HL-60/S4 treated with phorbol 12-myristate 13-acetate at 8.2 ng/mL for 4 days and 3 days (cell line): ENCODE measurements around the gene ATP13A3.
"Not testable (repeated sequence)": the region's sequence is repeated elsewhere in the genome, so short reads cannot be mapped to it uniquely, and the experiment has no call there.

ENCODE experiments used
- in situ Hi-C: fragments of 300-500 bp; cut with MboI; formaldehyde crosslinking; loops from 2 replicates; pipeline ENCODE4 v1.15.0; 2022; ENCODE audit warnings: low sequenced_read_pairs

The ATP13A3 gene

GRCh38 chr3:194486540-194487288 lies at the start of gene ATP13A3:
ATP13A3 (minus strand) TSS chr3:194487002; CDS start chr3:194462190, 24,812 bp downstream.
- in situ Hi-C loops = no loop called here

DNA sequence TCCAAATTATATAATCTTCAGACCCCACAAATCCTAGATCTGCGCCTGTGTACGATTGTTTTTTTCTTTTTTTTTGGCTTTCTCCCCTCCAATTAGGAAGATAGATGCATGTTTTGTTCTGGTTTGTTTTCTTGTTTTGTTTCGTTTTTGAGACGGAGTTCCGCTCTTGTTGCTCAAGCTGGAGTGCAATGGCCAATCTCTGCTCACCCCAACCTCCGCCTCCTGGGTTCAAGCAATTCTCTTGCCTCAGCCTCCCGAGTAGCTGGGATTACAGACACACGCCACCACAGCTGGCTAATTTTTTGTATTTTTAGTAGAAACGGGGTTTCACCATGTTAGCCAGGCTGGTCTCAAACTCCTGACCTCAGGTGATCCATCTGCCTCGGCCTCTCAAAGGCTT lies 48.4 kb upstream of the ATP13A3 start:
- in situ Hi-C loops = not testable (repeated sequence)

- in situ Hi-C loops = no loop called here
Observed at GRCh38 chr3:194534243-194534642, 47.4 kb upstream of the ATP13A3 start.

DNA sequence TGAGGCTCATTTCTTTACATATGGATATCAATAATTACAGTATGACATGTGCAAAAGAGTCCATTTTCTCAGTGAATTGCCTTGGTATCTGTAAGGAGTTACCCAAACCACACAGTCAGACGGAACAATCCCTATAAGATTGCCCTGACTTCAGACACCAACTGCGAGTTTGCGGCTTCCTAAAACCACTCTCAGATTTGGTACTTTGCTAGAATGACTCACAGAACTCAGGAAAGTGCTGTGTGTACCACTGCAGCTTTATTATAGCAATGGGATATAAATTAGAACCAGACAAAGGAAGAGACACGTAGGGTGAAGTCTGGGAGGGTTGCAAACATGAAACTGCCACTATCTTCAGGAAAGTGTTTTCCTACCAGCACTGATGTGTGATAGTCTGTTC lies 45.8 kb upstream of the ATP13A3 start:
- in situ Hi-C loops = no loop called here

DNA sequence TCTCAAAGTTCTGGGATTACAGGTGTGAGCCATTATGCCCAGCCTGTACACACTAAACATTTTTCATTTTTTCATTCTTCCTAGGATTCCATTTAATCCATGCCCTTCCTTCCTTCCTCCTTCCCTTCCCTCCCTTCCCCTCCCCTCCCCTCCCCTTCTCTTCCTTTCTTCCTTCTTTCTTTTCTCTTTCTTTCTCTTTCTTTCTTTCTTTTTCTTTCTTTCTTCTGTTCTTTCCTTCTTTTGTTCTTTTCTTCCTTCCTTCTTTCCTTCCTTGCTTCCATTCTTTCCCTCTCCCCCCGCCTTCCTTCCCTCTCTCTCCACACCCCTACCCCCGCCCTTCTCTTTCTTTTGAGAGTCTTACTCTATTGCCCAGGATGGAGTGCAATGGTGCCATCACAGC lies 40.9 kb upstream of the ATP13A3 start:
- in situ Hi-C loops = no loop called here

- in situ Hi-C loops = no loop called here
Observed at GRCh38 chr3:194526164-194526563, 39.4 kb upstream of the ATP13A3 start.

DNA sequence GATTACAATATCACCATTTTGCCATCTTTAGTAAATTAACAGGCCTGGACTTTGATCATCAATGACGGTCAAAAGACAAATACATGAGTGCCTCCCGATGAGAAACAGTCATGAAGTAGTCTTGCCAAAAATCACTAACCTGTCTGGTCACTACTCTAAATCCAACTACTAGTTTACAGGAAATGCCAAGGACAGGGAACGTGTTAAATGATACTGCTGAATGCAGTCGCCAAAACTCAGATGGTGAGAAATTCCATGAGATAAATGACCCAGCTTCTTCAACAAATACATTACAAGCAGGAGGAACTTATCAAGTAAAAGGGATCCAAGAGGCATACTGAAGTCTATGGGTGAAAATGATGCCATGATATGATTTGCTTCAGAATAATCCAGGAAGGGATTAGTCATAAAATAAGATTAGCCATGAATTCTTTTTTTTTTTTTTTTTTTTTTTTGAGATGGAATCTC lies 35.8 kb upstream of the ATP13A3 start:
- in situ Hi-C loops = no loop called here

- in situ Hi-C loops = no loop called here
Observed at GRCh38 chr3:194521510-194522260, 34.9 kb upstream of the ATP13A3 start.

DNA sequence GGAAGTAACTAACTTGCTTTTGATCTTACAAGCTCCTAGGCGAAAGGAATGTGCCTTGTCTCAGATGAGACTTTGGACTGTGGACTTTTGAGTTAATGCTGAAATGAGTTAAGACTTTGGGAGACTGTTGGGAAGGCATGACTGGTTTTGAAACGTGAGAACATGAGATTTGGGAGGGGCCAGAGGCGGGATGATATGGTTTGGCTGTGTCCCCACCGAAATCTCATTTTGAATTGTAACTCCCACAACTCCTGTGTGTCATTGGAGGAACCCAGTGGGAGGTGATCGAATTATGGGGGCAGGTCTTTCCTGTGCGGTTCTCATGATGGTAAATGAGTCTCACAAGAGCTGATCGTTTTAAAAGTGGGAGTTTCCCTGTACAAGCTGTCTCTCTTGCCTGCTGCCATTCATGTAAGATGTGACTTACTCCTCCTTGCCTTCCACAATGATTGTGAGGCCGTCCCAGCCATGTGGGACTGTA lies 33.9 kb upstream of the ATP13A3 start:
- in situ Hi-C loops = not testable (repeated sequence)

GRCh38 chr3:194520201-194520600 lies 33.4 kb upstream of the ATP13A3 start:
- in situ Hi-C loops = not testable (repeated sequence)

DNA sequence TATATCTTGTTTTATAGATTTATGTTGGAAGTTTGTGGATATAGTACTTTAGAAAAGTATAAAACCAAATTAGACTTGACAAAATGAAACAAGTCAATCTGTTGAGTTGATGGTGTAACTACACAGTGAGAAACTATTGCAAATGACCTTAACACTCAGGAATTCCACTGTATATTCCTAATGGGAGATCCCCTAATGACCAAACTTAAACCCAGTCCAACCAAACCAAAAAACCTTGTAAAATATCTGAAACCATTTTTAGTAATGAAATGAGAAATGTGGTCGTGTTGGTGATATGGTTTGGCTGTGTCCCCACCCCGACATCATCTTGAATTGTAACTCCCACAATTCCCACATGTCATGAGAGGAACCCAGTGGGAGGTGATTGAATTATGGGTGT lies 31.9 kb upstream of the ATP13A3 start:
- in situ Hi-C loops = no loop called here

DNA sequence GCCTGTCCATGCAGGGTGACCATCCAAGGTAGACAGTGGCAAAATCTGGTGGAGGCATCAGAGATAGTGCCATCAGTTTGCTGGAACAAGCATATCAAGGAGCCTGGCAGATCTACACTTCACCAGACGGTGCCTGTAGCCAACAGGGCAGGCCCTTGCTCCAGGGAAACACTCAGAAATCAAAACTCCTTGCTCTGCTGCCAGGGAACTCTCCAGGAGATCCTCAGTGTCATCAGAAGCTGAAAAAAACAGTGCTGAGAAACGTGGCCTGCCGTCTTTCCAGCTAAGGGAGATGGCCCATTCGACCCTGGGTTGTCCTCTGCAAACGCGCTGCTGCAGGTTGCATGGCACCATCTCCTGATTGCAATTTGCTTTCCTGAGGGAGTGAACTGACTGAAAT lies 30.5 kb upstream of the ATP13A3 start:
- in situ Hi-C loops = no loop called here

- in situ Hi-C loops = no loop called here
Observed at GRCh38 chr3:194514626-194515025, 27.8 kb upstream of the ATP13A3 start.

- in situ Hi-C loops = no loop called here
Observed at GRCh38 chr3:194512895-194513601, 26.2 kb upstream of the ATP13A3 start.

- in situ Hi-C loops = no loop called here
Observed at GRCh38 chr3:194508491-194509453, 22.0 kb upstream of the ATP13A3 start.

- in situ Hi-C loops = no loop called here
Observed at GRCh38 chr3:194507571-194507970, 20.8 kb upstream of the ATP13A3 start.

GRCh38 chr3:194505791-194506415 lies 19.1 kb upstream of the ATP13A3 start:
- in situ Hi-C loops = no loop called here

- in situ Hi-C loops = no loop called here
Observed at GRCh38 chr3:194504861-194505260, 18.1 kb upstream of the ATP13A3 start.

DNA sequence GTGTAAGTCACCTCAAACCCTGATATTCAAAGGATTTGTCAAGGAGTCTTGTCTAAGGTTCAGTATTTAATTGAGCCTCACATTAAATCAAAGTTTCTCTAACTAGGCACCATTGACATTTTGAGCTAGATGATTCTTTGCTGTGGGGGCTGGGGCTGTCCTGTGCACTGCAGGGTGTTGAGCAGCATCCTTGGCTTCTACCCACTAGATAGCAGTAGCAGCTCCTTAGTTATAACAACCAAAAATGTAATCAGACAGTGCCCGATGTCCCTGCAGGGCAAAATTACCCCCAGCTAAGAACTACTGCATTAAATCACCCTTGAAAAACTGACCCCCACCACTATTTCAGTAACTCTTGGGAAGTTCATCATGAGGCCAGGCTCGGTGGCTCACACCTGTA lies 17.3 kb upstream of the ATP13A3 start:
- in situ Hi-C loops = no loop called here

DNA sequence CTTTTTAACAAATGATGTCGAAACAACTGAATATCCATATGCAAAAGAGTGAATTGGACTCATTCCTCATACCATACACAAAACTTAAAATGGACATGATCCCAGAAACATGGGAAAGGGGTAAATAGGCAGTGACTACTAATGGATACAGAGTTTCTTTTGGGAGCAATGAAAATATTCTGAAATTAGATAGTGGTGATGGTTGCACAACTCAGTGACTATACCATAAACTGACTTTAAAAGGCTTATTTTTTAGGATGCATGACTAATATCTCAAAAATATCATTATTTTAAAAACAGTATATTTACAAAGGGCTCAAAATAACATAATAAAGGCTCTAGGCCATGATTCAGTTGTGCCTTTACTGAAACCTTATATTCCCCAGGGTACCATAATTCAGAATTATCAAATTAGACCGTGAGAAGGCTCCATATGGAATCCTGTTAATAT lies 16.3 kb upstream of the ATP13A3 start:
- in situ Hi-C loops = no loop called here
